ENCODE data around the gene PLEKHA1.

The PLEKHA1 gene

DNA sequence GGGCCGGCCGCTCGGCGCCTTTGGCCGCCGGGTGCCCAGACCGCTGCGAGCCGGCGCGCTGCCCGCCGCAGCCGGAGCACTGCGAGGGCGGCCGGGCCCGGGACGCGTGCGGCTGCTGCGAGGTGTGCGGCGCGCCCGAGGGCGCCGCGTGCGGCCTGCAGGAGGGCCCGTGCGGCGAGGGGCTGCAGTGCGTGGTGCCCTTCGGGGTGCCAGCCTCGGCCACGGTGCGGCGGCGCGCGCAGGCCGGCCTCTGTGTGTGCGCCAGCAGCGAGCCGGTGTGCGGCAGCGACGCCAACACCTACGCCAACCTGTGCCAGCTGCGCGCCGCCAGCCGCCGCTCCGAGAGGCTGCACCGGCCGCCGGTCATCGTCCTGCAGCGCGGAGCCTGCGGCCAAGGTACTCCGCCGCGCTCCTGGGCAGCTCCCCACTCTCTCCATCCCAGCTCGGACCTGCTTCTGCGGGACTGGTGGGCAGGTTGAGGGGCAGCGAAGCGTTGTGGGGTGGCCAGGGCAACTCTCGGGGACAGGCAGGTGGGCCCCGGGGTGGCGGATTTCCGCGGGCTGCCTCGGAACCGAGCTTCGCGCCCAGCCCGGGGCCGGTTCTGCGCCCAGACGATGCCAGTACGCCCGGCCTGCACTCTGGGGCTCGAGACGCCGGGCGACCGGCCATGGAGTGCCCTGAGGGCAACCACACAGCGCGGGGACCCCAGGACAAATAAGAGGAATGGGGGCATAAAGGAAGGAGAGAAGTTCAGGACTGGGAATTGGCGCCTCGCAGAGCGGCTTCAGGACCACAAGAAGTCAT lies 87.4 kb downstream of the PLEKHA1 start:
- no peak for DNase-seq (ENCODE audit: low read depth)

GRCh38 chr10:122462533-122463465 lies 88.3 kb downstream of the PLEKHA1 start:
- no peak for DNase-seq (ENCODE audit: low read depth)

DNA sequence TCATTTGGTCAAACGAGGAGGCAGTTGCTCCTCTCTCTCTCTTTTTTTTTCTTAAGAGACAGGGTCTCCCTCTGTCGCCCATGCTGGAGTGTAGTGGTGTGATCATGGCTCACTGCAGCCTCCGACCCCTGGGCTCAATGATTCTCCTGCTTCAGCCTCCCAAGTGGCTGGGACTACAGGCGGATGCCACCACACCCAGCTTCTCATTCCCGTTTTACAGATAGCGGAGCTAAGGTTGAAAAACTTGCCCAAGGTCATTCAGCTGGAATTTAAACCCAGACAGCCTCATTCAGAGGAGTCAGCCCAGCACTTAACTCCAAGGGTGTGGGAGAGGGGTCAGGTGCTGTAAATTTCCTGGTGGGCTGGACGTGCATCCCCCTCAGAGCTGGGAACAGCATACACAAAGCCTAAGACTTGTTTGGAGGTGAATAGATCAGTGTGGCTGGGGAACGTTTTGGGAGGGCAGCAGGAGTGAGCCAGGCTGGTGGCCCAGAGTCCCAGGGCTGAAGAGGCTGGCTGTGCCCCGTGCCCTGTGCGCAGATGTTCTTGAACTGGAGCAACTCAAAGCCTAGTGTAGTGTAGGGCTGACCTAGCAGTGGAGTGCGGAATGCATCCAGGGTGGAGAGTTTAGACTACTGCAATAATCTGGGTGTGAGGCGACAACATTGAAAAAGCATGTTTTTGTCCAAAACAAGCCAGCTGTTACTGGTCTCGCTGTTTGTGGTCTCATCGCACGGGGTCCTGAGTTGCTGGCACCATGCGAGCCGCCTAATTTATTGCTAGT lies 89.2 kb downstream of the PLEKHA1 start:
- DNase-seq (ENCODE audit: low read depth), result no peak

GRCh38 chr10:122464250-122464510 lies 89.7 kb downstream of the PLEKHA1 start:
- no peak for DNase-seq (ENCODE audit: low read depth)

GRCh38 chr10:122464586-122464985 lies 90.1 kb downstream of the PLEKHA1 start:
- no peak for DNase-seq (ENCODE audit: low read depth)

GRCh38 chr10:122465401-122466040 lies 91.0 kb downstream of the PLEKHA1 start:
- DNase-seq (ENCODE audit: low read depth), result no peak

GRCh38 chr10:122466951-122467381 lies 92.5 kb downstream of the PLEKHA1 start:
- no peak for DNase-seq (ENCODE audit: low read depth)

- no peak for DNase-seq (ENCODE audit: low read depth)
These were observed 93.2 kb downstream of the PLEKHA1 start for GRCh38 chr10:122467701-122468100.

DNA sequence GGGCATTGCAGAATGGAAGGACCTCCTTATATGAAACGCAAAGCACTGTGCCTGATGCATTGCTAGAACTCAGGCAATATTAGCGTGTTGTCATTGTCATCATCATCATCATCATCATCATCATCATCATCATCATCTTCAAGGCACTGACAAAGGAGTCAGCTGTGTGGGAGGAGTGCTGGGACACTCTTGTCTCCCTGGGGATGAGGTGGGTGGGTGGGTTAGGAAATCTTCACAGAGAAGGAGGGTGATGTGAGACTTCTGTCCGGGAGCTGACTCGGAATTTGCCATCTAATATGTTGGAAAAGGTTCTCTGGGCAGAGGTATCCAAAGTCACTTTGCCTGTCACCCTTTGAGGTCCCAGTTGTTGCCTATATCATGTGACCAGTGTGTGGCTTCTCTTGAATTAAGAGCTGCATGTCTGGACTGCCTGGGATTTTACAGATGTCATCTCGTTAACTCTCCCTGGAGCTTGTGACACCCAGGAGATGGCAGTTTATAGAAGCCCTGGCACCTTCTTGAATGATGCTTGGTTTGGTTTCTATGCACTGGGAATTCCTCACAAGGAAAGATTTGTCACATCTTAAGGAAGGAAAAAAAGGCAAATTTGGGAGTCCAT lies 93.9 kb downstream of the PLEKHA1 start:
- no peak for DNase-seq (ENCODE audit: low read depth)

GRCh38 chr10:122468926-122469781 lies 94.6 kb downstream of the PLEKHA1 start:
- DNase-seq (ENCODE audit: low read depth), result no peak

- no peak for DNase-seq (ENCODE audit: low read depth)
These were observed 95.3 kb downstream of the PLEKHA1 start for GRCh38 chr10:122469848-122470247.

DNA sequence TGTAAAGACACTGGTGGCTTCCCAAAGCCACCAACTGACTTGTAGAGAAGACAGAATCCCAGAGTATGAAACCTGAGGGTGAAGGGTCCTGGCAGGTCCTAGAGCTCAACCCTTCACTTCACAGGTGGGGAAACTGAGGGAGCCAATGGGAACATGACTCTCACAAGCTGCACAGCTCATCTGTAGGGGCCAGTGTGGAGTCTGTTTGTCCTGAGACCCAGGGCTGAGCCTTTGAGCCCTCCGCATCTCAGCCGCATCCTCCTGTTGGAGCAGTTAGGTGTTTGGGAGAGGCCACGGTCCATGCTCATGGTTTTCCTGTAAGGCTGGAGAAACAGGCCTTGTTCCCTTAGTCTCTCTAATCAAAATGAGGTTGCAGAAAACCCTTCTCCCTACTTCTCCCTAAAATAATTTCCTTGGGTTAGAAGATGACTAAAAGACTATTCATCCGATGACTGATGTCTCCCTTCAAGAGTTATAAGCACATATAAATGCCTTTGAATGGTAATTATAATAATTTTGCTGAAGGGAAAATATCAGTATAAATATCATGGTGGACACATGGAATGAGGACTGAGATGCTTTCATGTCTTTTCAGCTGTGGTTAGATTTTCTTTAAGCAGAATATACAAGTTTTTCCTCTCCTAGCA lies 97.1 kb downstream of the PLEKHA1 start:
- no peak for DNase-seq (ENCODE audit: low read depth)

DNA sequence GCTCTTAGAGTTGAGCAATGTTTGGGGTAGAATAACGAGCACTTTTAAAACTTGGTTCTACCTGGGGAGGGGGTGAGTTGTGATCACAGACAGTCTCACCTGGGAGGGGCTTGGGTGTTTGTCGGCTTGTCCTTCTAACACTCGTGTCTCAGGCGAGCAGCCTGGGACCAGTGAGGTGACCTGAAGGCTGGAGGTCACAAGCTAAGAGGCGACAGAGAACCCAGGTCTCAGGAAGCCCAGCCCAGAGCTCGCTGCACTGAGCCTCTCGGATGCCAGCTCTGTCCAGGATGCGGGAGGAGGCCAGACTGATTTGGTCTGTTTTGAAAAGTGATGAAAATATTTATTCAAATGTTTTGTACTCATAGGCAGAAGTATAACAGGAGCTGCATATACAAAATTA lies 98.6 kb downstream of the PLEKHA1 start:
- no peak for DNase-seq (ENCODE audit: low read depth)

- DNase-seq (ENCODE audit: low read depth), result no peak
These were observed 99.8 kb downstream of the PLEKHA1 start for GRCh38 chr10:122474131-122474818.

GRCh38 chr10:122475100-122475499 lies 100.6 kb downstream of the PLEKHA1 start:
- no peak for DNase-seq (ENCODE audit: low read depth)

DNA sequence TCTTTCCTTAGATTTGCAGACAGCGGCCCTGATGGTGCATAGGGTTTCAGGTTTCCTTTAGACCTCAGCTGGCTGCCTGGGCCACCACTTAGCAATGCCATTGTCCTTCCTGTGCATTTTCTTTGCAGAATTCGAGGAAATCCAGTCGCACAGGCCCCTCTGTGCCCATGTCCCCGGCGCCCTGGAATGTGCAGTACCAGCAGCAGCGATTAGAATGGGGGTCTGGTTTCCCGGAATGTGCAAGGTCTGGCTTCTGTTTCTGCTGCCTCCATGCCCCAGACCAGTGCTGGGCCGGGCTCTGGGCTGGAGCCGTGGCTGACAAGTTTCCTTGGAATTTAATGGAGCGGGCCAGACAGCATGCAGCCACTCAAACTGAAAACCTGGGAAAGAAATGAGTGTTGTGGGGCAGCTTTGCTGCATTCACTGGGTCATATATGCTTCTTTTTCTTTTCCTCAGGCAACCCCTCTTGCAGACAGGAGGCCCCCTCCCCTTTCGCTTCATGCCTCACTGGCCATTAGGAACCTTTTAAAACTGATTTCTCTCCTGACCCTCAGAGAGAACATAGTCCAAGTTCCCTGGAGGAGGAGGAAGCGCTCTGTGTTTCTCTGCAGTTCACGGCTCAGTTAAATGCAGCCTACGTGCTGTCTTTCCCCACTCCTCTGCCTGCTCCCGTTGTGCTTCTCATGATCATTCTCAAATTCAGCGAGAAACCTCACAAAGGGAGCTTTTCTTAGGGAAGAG lies 101.3 kb downstream of the PLEKHA1 start:
- no peak for DNase-seq (ENCODE audit: low read depth)

- DNase-seq (ENCODE audit: low read depth), result no peak
These were observed 101.8 kb downstream of the PLEKHA1 start for GRCh38 chr10:122476333-122476695.

DNA sequence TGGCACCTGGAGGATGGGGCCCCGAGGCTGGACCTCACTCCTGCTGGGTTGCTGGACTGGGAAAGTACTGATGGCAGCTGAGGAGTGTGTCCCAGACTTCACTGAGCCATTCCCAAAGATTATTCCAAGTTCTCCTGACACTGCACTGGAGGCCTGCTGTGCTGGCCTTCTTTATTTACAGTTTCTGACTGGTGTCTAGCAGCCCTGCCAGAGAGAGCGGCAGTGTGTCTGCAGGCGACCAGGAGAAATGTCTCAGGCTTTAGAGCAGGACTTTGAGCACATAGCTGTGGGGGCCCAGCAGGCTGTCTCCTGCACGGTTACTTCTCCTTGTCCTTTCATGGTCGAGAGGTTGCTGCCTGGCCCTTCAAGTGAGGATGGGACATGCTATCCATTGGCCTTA lies 102.9 kb downstream of the PLEKHA1 start:
- DNase-seq (ENCODE audit: low read depth), result no peak

DNA sequence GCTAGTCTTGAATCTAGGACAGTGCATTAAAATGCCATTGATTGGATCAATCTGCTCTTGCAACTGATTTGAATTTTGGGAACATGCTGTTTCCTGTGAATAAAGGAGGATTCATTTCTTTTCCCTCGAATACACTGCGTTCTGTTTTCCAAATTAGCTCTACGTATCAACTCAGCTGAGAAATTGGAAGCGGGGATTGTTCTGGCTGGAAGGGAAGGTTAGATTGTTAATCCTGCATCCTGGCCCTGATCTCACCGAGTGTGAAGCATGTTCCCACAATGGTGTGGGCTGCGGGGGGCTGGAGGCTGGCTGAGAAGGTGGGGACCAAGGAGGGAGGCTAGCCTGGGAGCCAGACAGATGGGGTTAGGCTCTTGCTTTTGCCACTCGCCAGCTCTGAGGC lies 104.5 kb downstream of the PLEKHA1 start:
- no peak for DNase-seq (ENCODE audit: low read depth)
